ENCODE results near the gene MMP23B. TPM values are rescaled to one million over a fixed set of nuclear protein-coding genes. Genes with fewer than 3 reads are reported as not detected.
A peak's percentile ranks its signal among the peaks of the same experiment; 100 is the strongest.

The MMP23B gene
- total RNA-seq, 1 donor from 2014 or later = 68.7 TPM

GRCh38 chr1:1665815-1666251, 33.9 kb downstream of the MMP23B start:
- DNase-seq (ENCODE audit: low spot score) = peak; percentile 87
- no peak overlapping the region for H3K4me3 Mint-ChIP-seq (ENCODE audit: unreplicated experiment)
- TF ChIP-seq, protein P1, sequence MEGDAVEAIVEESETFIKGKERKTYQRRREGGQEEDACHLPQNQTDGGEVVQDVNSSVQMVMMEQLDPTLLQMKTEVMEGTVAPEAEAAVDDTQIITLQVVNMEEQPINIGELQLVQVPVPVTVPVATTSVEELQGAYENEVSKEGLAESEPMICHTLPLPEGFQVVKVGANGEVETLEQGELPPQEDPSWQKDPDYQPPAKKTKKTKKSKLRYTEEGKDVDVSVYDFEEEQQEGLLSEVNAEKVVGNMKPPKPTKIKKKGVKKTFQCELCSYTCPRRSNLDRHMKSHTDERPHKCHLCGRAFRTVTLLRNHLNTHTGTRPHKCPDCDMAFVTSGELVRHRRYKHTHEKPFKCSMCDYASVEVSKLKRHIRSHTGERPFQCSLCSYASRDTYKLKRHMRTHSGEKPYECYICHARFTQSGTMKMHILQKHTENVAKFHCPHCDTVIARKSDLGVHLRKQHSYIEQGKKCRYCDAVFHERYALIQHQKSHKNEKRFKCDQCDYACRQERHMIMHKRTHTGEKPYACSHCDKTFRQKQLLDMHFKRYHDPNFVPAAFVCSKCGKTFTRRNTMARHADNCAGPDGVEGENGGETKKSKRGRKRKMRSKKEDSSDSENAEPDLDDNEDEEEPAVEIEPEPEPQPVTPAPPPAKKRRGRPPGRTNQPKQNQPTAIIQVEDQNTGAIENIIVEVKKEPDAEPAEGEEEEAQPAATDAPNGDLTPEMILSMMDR (IDR thresholded peaks at IDR 0.05) = peak; percentile 74
- peaks cover 10% of the 10 kb centered on the region for H3K36me3 Mint-ChIP-seq (ENCODE audit: low read depth)
- H3K4me1 Mint-ChIP-seq (ENCODE audit: low read depth) = no peaks in the 10 kb centered on the region
- H3K27me3 Mint-ChIP-seq (ENCODE audit: low read depth) = no peaks in the 10 kb centered on the region
- H3K27ac Mint-ChIP-seq (ENCODE audit: unreplicated experiment) = no peak overlapping the region
- no peaks in the 10 kb centered on the region for H3K9me3 Mint-ChIP-seq (ENCODE audit: low read depth)

GRCh38 chr1:1666526-1666925, 34.6 kb downstream of the MMP23B start:
- H3K9me3 Mint-ChIP-seq (ENCODE audit: low read depth) = no peaks in the 10 kb centered on the region
- H3K4me3 Mint-ChIP-seq (ENCODE audit: unreplicated experiment) = no peak overlapping the region
- H3K36me3 Mint-ChIP-seq (ENCODE audit: low read depth) = peaks cover 14% of the 10 kb centered on the region
- H3K4me1 Mint-ChIP-seq (ENCODE audit: low read depth) = no peaks in the 10 kb centered on the region
- TF ChIP-seq, protein P1 (IDR thresholded peaks at IDR 0.05) = no peak
- H3K27me3 Mint-ChIP-seq (ENCODE audit: low read depth) = no peaks in the 10 kb centered on the region
- peak; percentile 77 for DNase-seq (ENCODE audit: low spot score)
- no peak overlapping the region for H3K27ac Mint-ChIP-seq (ENCODE audit: unreplicated experiment)

GRCh38 chr1:1669468-1670440, 37.8 kb downstream of the MMP23B start:
- DNase-seq (ENCODE audit: low spot score) = peak; percentile 87
- Mint-ChIP-seq H3K4me1 (ENCODE audit: low read depth) (no peaks in the 10 kb centered on the region), H3K36me3 (ENCODE audit: low read depth) (peaks cover 18% of the 10 kb centered on the region), H3K4me3 (ENCODE audit: unreplicated experiment) (no peak overlapping the region), H3K9me3 (ENCODE audit: low read depth) (no peaks in the 10 kb centered on the region), H3K27me3 (ENCODE audit: low read depth) (no peaks in the 10 kb centered on the region), H3K27ac (ENCODE audit: unreplicated experiment) (no peak overlapping the region)
- TF ChIP-seq, protein P1 (IDR thresholded peaks at IDR 0.05) = no peak

DNA sequence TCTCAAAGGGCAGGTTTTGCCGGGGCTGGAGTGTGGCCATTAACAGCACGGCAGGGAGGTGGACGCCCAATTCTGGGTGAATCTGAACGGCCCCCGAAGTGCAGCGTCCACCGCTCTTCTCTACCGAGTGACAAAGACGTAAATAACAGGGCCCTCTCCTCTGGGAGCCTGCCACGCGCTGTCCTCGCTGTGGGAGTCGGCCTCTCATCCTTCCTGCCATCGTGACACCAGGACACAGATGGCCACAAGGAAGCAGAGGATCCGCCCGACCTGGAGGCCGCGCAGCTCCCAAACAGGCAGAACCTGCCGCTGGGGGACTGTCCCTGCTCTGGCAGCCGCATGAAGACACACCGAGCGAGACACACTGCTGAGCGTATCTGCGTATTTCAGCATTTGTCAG, 38.9 kb downstream of the MMP23B start:
- peak; percentile 87 for DNase-seq (ENCODE audit: low spot score)
- Mint-ChIP-seq H3K27ac (ENCODE audit: unreplicated experiment) (no peak overlapping the region), H3K36me3 (ENCODE audit: low read depth) (peaks cover 18% of the 10 kb centered on the region), H3K4me1 (ENCODE audit: low read depth) (no peaks in the 10 kb centered on the region), H3K27me3 (ENCODE audit: low read depth) (no peaks in the 10 kb centered on the region), H3K4me3 (ENCODE audit: unreplicated experiment) (no peak overlapping the region), H3K9me3 (ENCODE audit: low read depth) (no peaks in the 10 kb centered on the region)
- TF ChIP-seq, protein P1 (IDR thresholded peaks at IDR 0.05) = no peak

DNA sequence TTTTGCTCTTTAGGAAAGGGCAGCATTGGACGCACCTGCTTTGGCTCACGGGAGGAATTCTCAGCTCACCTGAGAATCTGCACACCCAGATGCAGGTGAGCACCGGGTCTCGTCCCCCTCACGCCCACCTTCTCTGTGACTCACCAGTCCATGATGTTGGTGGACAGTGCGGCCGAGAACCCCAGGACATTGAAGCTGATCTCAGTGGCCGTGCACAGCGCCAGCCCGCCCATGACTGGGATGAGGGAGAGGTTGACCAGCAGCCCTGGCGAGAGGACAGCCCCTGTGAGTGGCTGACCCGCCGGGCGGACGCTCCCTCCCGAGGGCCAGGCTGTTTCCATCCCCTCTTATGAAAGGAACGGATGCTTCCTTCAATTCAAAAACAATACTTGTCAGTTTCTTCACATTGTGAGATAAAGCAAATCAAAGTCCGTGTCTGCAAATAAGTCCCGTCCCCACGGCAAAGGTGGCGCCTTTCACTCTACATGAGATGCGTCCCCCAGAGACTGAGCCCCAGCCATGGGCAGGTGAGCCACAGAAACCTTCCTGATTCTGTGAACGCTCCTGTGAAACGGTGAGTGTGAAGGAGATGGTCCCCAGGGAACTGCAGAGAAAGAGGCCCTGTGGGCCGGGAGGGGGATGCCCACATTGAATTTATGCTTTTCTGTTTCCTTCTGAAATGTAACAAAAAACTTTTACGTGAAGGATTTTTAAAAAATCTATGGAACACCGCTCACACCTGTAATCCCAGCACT, 39.6 kb downstream of the MMP23B start:
- no peaks in the 10 kb centered on the region for H3K9me3 Mint-ChIP-seq (ENCODE audit: low read depth)
- H3K4me3 Mint-ChIP-seq (ENCODE audit: unreplicated experiment) = no peak overlapping the region
- peak; percentile 73 for DNase-seq (ENCODE audit: low spot score)
- H3K27ac Mint-ChIP-seq (ENCODE audit: unreplicated experiment) = no peak overlapping the region
- no peaks in the 10 kb centered on the region for H3K27me3 Mint-ChIP-seq (ENCODE audit: low read depth)
- H3K4me1 Mint-ChIP-seq (ENCODE audit: low read depth) = no peaks in the 10 kb centered on the region
- H3K36me3 Mint-ChIP-seq (ENCODE audit: low read depth) = peaks cover 16% of the 10 kb centered on the region
- TF ChIP-seq, protein P1 (IDR thresholded peaks at IDR 0.05) = no peak
